8988T (cell line): Measurements from ENCODE around the gene KCNJ15.

Experiments used
- DNase-seq: peaks from one replicate; pipeline ENCODE4 v3.0.0; 2011

The KCNJ15 gene

GRCh38 chr21:38268864-38269575 lies 12.2 kb downstream of the KCNJ15 start:
- DNase-seq = no peak

GRCh38 chr21:38269576-38269936 lies 12.8 kb downstream of the KCNJ15 start:
- DNase-seq = no peak

GRCh38 chr21:38272215-38272614 lies 15.4 kb downstream of the KCNJ15 start:
- no peak for DNase-seq

GRCh38 chr21:38273745-38274542 lies 17.2 kb downstream of the KCNJ15 start:
- no peak for DNase-seq

GRCh38 chr21:38277501-38278131 lies 20.8 kb downstream of the KCNJ15 start:
- no peak for DNase-seq

- no peak for DNase-seq
These were observed 23.7 kb downstream of the KCNJ15 start for GRCh38 chr21:38280454-38280853.

- DNase-seq = no peak
These were observed 24.1 kb downstream of the KCNJ15 start for GRCh38 chr21:38280867-38281266.

- DNase-seq = no peak
These were observed 26.1 kb downstream of the KCNJ15 start for GRCh38 chr21:38282921-38283320.

GRCh38 chr21:38284216-38284615 lies 27.4 kb downstream of the KCNJ15 start:
- no peak for DNase-seq

- no peak for DNase-seq
These were observed 30.1 kb downstream of the KCNJ15 start for GRCh38 chr21:38286739-38287471.

- no peak for DNase-seq
These were observed 30.7 kb downstream of the KCNJ15 start for GRCh38 chr21:38287476-38287875.

- no peak for DNase-seq
These were observed 33.1 kb downstream of the KCNJ15 start for GRCh38 chr21:38289705-38290485.

- DNase-seq = no peak
These were observed 34.0 kb downstream of the KCNJ15 start for GRCh38 chr21:38290809-38291208.

GRCh38 chr21:38291874-38292273 lies 35.1 kb downstream of the KCNJ15 start:
- DNase-seq = no peak

GRCh38 chr21:38293113-38293512 lies 36.3 kb downstream of the KCNJ15 start:
- DNase-seq = no peak

GRCh38 chr21:38293765-38294164 lies 37.0 kb downstream of the KCNJ15 start:
- no peak for DNase-seq

GRCh38 chr21:38294609-38295008 lies 37.8 kb downstream of the KCNJ15 start:
- DNase-seq = no peak

- no peak for DNase-seq
These were observed 39.4 kb downstream of the KCNJ15 start for GRCh38 chr21:38295997-38296764.

GRCh38 chr21:38297194-38297631 lies 40.4 kb downstream of the KCNJ15 start:
- DNase-seq = no peak

GRCh38 chr21:38297871-38298270 lies 41.1 kb downstream of the KCNJ15 start:
- no peak for DNase-seq

GRCh38 chr21:38298832-38299231 lies 42.0 kb downstream of the KCNJ15 start:
- DNase-seq = no peak

- no peak for DNase-seq
These were observed 42.9 kb downstream of the KCNJ15 start for GRCh38 chr21:38299671-38300070.
